ENCODE data around the gene HSPG2. TPM values are rescaled to one million over a fixed set of nuclear protein-coding genes. Genes with fewer than 3 reads are reported as not detected.
"Not testable (repeated sequence)": the region's sequence is repeated elsewhere in the genome, so short reads cannot be mapped to it uniquely, and the experiment has no call there.

The HSPG2 gene
- total and polyA plus RNA-seq, 2 of the 8 experiments (the other 6 are each of a cell fraction or from before 2014, with no cell fraction given) = 17.8 to 111 TPM

DNA sequence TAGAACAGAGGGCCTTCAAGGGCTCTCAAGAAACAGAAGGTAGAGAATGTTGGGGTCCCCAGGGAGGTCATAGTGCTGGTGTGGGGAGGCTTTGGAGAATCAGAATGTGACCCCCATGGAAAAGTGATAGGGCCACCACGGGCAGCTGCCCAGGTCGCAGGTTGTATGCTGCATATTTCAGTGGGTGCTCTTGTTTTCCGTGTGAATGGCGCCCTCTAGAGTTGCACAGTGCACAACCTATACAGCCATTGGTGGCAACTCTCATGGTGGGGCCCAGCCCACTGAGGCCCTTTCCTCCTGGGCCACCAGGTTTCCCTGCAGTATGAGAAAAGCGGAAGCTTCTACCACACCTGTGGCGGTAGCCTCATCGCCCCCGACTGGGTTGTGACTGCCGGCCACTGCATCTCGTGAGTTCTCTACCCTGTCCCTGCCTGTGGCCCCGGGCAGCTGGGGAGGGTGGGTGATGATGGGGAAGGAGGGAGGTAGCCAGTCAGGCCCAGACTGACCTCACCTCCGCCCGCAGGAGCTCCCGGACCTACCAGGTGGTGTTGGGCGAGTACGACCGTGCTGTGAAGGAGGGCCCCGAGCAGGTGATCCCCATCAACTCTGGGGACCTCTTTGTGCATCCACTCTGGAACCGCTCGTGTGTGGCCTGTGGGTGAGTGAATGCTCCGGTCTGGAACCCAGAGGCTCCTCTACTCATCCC is 43.6 kb upstream of the HSPG2 start:
- not testable (repeated sequence) for H3K4me3 ChIP-seq (ENCODE audit: extremely low read depth in 1 of 4, insufficient read depth in 2 of 4, low read depth in 3 of 4, low read length in 4 of 4); H3K4me2 ChIP-seq (ENCODE audit: insufficient read depth in 1 of 2, low read depth in 2 of 2, low read length in 2 of 2); H3K9me3 ChIP-seq (ENCODE audit: insufficient read depth in 2 of 2, low read depth in 1 of 2, low read length in 1 of 2); H2BK20ac ChIP-seq (ENCODE audit: low read length); H3K23ac ChIP-seq (ENCODE audit: insufficient read length); H3K36me3 ChIP-seq (ENCODE audit: control insufficient read depth in 2 of 4, insufficient read depth in 4 of 4, low read length in 3 of 4); H3K23me2 ChIP-seq (ENCODE audit: low read depth, low read length); H3K79me2 ChIP-seq (ENCODE audit: control insufficient read depth in 1 of 2, insufficient read depth in 2 of 2, low read length in 2 of 2); H3K27me3 ChIP-seq (replicated peaks in 1 of 4; ENCODE audit: control insufficient read depth in 3 of 4, extremely low read depth in 1 of 4, insufficient read depth in 3 of 4, low read length in 3 of 4); H4K91ac ChIP-seq (replicated peaks; ENCODE audit: insufficient read length, low read length); H2BK12ac ChIP-seq (ENCODE audit: low read depth, low read length); H3K4me1 ChIP-seq (replicated peaks in 1 of 4; ENCODE audit: control insufficient read depth in 3 of 4, insufficient read depth in 4 of 4, low read length in 3 of 4); H4K20me1 ChIP-seq (replicated peaks in 1 of 2; ENCODE audit: control insufficient read depth in 1 of 2, insufficient read depth in 2 of 2, low read length in 2 of 2); H4K8ac ChIP-seq (ENCODE audit: extremely low read depth, insufficient read depth, low read length); H2AK5ac ChIP-seq (ENCODE audit: low read depth, low read length); H2AFZ ChIP-seq (ENCODE audit: low read length); H2BK5ac ChIP-seq (ENCODE audit: low read depth, low read length); H3K27ac ChIP-seq (ENCODE audit: low read depth, low read length); H4K5ac ChIP-seq (ENCODE audit: insufficient read length, low read depth, low read length); H3K56ac ChIP-seq (replicated peaks; ENCODE audit: insufficient read length, low read depth, low read length); H3K9ac ChIP-seq (replicated peaks in 1 of 4; ENCODE audit: extremely low read depth in 1 of 4, low read depth in 3 of 4, low read length in 3 of 4); H2BK120ac ChIP-seq (replicated peaks; ENCODE audit: low read depth, low read length); H3K14ac ChIP-seq (ENCODE audit: insufficient read length); H3K18ac ChIP-seq (ENCODE audit: extremely low read depth, low read length); H3K4ac ChIP-seq (replicated peaks; ENCODE audit: insufficient read length, low read depth, low read length); H3K79me1 ChIP-seq (ENCODE audit: low read depth, low read length); H2BK15ac ChIP-seq (ENCODE audit: low read length)
- ChIA-PET POLR2A (ENCODE audit: partially characterized antibody) (interaction anchor here (0.6 kb wide), 1 partner anchor 216 kb away, joined by 3 read pairs; no protein-coding TSS in a partner anchor), CTCF (ENCODE audit: partially characterized antibody) (interaction anchor here (0.7 to 1.7 kb wide), 8 partner anchors 12 to 433 kb away, joined by 3 to 5 read pairs (median 3); no protein-coding TSS in a partner anchor)
- DNase-seq (ENCODE audit: low read depth in 1 of 2, low spot score in 2 of 2) (peak in 1 of 2 experiments; percentile 69), FAIRE-seq (peak; percentile 77)
- WGBS, 2 experiments (ENCODE audit: extremely low coverage in 1 of 2, insufficient coverage in 1 of 2, insufficient read length in 1 of 2, insufficient replicate concordance in 2 of 2, low coverage in 1 of 2, low lambda C conversion rate in 2 of 2, missing lambda C conversion rate in 1 of 2) = 73% methylated on average over 15 of the region's 21 CpGs; no CpG with 5 or more reads in 1 of the 2 experiments
- TF ChIP-seq, protein P1, sequence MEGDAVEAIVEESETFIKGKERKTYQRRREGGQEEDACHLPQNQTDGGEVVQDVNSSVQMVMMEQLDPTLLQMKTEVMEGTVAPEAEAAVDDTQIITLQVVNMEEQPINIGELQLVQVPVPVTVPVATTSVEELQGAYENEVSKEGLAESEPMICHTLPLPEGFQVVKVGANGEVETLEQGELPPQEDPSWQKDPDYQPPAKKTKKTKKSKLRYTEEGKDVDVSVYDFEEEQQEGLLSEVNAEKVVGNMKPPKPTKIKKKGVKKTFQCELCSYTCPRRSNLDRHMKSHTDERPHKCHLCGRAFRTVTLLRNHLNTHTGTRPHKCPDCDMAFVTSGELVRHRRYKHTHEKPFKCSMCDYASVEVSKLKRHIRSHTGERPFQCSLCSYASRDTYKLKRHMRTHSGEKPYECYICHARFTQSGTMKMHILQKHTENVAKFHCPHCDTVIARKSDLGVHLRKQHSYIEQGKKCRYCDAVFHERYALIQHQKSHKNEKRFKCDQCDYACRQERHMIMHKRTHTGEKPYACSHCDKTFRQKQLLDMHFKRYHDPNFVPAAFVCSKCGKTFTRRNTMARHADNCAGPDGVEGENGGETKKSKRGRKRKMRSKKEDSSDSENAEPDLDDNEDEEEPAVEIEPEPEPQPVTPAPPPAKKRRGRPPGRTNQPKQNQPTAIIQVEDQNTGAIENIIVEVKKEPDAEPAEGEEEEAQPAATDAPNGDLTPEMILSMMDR (IDR thresholded peaks at IDR 0.05; ENCODE audit: control extremely low read depth in 1 of 3, insufficient read depth in 1 of 3, low read depth in 1 of 3, low read length in 3 of 3) = peak in 1 of 3 experiments; percentile 12; a peak in 1 of 4 replicates
- TF ChIP-seq RAD21 (IDR thresholded peaks at IDR 0.05 in 1 of 2, conservative IDR thresholded peaks at IDR 0.05 in 1 of 2; ENCODE audit: low read depth in 2 of 2, low read length in 2 of 2) = peak; percentile 22 to 26; a peak in 3 of 4 replicates
